OCI-LY3 (cell line): ENCODE results near the gene ZNF93.
A peak's percentile ranks its signal among the peaks of the same experiment; 100 is the strongest.
"Not testable (repeated sequence)": the region's sequence is repeated elsewhere in the genome, so short reads cannot be mapped to it uniquely, and the experiment has no call there.

Experiments
- H2AFZ ChIP-seq: fragments of 200-600, 300-600 bp; shearing (Covaris generic); 2 replicates; pipeline ENCODE4 v1.6.0; 2014; ENCODE audit warnings: antibody characterized with exemption, low read depth, low read length
- H3K27ac ChIP-seq: fragments of 200-600, 300-600 bp; sonication (generic); 2 replicates; pipeline ENCODE4 v1.5.1; 2014; ENCODE audit warnings: mild to moderate bottlenecking, low read length, moderate library complexity, mixed read lengths
- H3K27me3 ChIP-seq: fragments of 200-600, 300-600 bp; sonication (generic); 2 replicates; pipeline ENCODE4 v1.6.1; 2014; ENCODE audit warnings: low read depth, low read length, mixed read lengths
- H3K36me3 ChIP-seq: fragments of 200-600, 300-600 bp; sonication (generic); replicated peaks from 2 replicates; pipeline ENCODE3; 2014; ENCODE audit warnings: low read depth, low read length, mixed read lengths
- H3K4me1 ChIP-seq: fragments of 300-600, 200-600 bp; sonication (generic); 2 replicates; pipeline ENCODE4 v1.6.1; 2014; ENCODE audit warnings: low read length, mixed read lengths
- H3K4me2 ChIP-seq: fragments of 200-600, 300-600 bp; sonication (generic); 2 replicates; pipeline ENCODE4 v1.6.1; 2014; ENCODE audit warnings: low read length, mixed read lengths
- H3K4me3 ChIP-seq: fragments of 300-600, 200-600 bp; sonication (generic); 2 replicates; pipeline ENCODE4 v1.5.1; 2014; ENCODE audit warnings: antibody characterized with exemption, mild to moderate bottlenecking, low read length, moderate library complexity
- H3K79me2 ChIP-seq: fragments of 300-600, 200-600 bp; shearing (Covaris generic); 2 replicates; pipeline ENCODE4 v1.6.1; 2014; ENCODE audit warnings: mild to moderate bottlenecking, low read length, mixed read lengths
- H3K9ac ChIP-seq: fragments of 300-600, 200-600 bp; shearing (Covaris generic); 2 replicates; pipeline ENCODE4 v1.6.0; 2014; ENCODE audit warnings: mild to moderate bottlenecking, low read length, moderate library complexity
- H3K9me3 ChIP-seq: fragments of 200-600, 300-600 bp; shearing (Covaris generic); 2 replicates; pipeline ENCODE4 v1.6.1; 2014; ENCODE audit warnings: low read length, mixed read lengths; ENCODE audit not compliant: insufficient read depth
- H4K20me1 ChIP-seq: fragments of 200-600, 300-600 bp; sonication (generic); 2 replicates; pipeline ENCODE4 v1.6.1; 2016; ENCODE audit warnings: low read length, mixed read lengths; ENCODE audit not compliant: insufficient read depth
- CTCF ChIP-seq: fragments of 200-600, 300-600 bp; sonication (generic); IDR thresholded peaks from 2 replicates; pipeline ENCODE4 v1.5.1; 2014; ENCODE audit warnings: antibody characterized with exemption, low read length, low read depth
- EZH2phosphoT487 ChIP-seq: fragments of 200-600 bp; shearing (Covaris generic); IDR thresholded peaks from 2 replicates; pipeline ENCODE4 v1.6.1; 2018; ENCODE audit warnings: antibody characterized with exemption, mixed run types, low read depth

Gene ZNF93

DNA sequence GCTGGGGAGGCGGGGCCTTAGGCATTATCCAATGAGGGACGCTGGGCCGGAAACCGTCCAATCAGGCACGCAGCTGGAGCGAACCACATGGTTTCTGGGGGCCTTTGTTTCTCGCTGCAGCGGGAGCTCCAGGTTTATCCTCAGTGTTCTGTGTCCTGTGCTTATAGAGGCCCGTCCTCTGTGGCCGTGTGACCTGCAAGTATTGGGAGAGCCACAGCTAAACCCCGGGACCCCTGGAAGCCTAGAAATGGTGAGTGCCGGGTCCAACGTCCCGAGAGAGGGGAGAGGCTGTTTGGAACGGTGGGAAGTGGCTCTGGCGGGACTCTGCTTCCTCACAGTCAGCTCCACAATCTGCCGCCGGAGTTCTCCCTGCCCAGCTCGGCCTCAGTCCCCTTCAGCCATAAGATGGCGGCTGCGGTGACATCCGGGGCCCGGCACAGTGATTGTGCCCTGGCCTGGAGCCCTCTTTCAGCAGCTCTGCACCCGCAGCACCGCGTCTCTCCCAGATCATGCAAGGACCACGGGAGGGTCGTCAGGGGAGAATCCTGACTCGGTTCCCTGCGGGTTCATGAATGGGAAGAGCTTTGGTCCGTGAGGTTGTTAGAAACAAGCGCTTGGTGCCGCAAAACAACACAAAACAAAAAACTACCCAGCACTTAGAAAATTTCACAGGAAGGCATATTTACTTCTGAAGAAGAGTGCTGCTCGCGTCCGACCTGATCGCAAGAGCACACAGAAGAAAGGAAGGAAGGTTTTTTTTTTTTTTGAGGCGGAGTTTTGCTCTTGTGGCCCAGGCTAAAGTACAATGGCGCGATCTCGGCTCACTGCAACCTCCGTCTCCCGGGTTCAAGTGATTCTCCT, 34.8 kb upstream of the ZNF93 start, which contains the start of gene ZNF253:
ZNF253 (plus strand) TSS at position 133 of the 861 bp plus-strand sequence; CDS start at position 248, 115 bp downstream.
- TF ChIP-seq EZH2phosphoT487 = no peak
- TF ChIP-seq CTCF = no peak
- Histone ChIP-seq H3K4me1 (peaks cover 11% of the 10 kb centered on the region), H2AFZ (peak within 1 kb of the TSS; percentile 91), H4K20me1 (no peaks in the 10 kb centered on the region), H3K79me2 (peaks cover 52% of the 10 kb centered on the region), H3K27ac (peak within 1 kb of the TSS; percentile 89), H3K4me2 (peak within 1 kb of the TSS; percentile 82), H3K27me3 (no peaks in the 10 kb centered on the region), H3K9me3 (peaks cover 46% of the 10 kb centered on the region), H3K4me3 (peak within 1 kb of the TSS; percentile 92), H3K36me3 (peaks cover 51% of the 10 kb centered on the region), H3K9ac (peak within 1 kb of the TSS; percentile 96)

GRCh38 chr19:19866611-19867248, 34.0 kb upstream of the ZNF93 start:
- peak overlapping the region; percentile 92 for H3K4me3 ChIP-seq

DNA sequence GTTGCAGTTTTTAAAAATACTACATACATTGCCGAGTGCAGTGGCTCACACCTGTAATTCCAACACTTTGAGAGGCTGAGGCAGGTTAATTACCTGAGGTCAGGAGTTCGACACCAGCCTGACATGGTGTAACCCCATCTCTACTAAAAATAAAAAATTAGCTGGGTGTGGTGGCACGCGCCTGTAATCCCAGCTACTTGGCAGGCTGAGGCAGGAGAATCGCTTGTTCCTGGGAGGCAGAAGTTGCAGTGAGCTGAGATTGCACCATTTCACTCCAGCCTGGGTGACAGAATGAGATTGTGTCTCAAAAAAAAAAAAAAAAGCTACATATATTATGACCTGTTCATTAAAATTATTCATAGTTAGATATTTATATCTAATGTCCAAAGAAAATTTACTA, 30.7 kb upstream of the ZNF93 start:
- not testable (repeated sequence) for H3K9ac ChIP-seq, H3K4me2 ChIP-seq, H4K20me1 ChIP-seq, H3K4me1 ChIP-seq, H3K4me3 ChIP-seq, H2AFZ ChIP-seq, H3K27ac ChIP-seq, H3K27me3 ChIP-seq
- H3K9me3 ChIP-seq = peaks cover 54% of the 10 kb centered on the region
- peaks cover 87% of the 10 kb centered on the region for H3K79me2 ChIP-seq
- H3K36me3 ChIP-seq = peaks cover 76% of the 10 kb centered on the region

More at GRCh38 chr19:19866611-19867248, 34.0 kb upstream of the ZNF93 start:
- Histone ChIP-seq H3K27ac (peak overlapping the region; percentile 89), H3K36me3 (peaks cover 57% of the 10 kb centered on the region), H3K79me2 (peaks cover 59% of the 10 kb centered on the region), H2AFZ (0 out of 2 replicates have a peak overlapping the region, but pooled peaks have one; percentile 6), H3K9me3 (peaks cover 50% of the 10 kb centered on the region), H3K4me1 (peaks cover 11% of the 10 kb centered on the region), H3K4me2 (peak overlapping the region; percentile 82), H3K9ac (peak overlapping the region; percentile 96), H4K20me1 (no peaks in the 10 kb centered on the region), H3K27me3 (no peaks in the 10 kb centered on the region)
- TF ChIP-seq EZH2phosphoT487 = no peak
- TF ChIP-seq CTCF = no peak

DNA sequence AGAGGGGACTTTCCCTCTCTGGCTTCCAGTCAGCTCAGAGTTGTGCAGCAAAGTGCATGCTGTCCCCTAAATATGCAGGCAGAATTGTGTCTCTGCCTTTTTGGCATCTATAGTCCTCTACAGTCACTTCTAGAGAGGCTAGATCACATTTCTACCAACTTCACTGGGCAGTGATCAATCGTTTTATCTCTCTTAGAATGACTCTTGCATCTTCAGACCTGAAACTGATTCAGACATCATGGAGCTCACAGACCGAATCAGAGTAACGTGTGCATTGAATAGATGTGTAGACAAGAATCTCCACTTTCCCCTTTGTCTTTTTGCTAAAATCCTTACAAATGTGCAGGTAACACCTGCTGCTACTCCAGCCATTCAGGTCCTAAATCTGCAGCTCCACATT, 28.8 kb upstream of the ZNF93 start:
- H3K27ac ChIP-seq = no peak overlapping the region
- peaks cover 88% of the 10 kb centered on the region for H3K79me2 ChIP-seq
- no peaks in the 10 kb centered on the region for H4K20me1 ChIP-seq

More for the DNA sequence above, 28.8 kb upstream of the ZNF93 start:
- no peak overlapping the region for H3K4me3 ChIP-seq
- no peak overlapping the region for H2AFZ ChIP-seq
- H3K9ac ChIP-seq = no peak overlapping the region
- H3K36me3 ChIP-seq = peaks cover 84% of the 10 kb centered on the region
- H3K4me2 ChIP-seq = no peak overlapping the region
- TF ChIP-seq CTCF (no peak), EZH2phosphoT487 (no peak)
- peaks cover 60% of the 10 kb centered on the region for H3K9me3 ChIP-seq
- peaks cover 4% of the 10 kb centered on the region; the same call in 1 of the 2 replicates for H3K4me1 ChIP-seq
- no peaks in the 10 kb centered on the region for H3K27me3 ChIP-seq
